PC-9 (cell line): ENCODE results near the gene HADHA. TPM values are rescaled to one million over a fixed set of nuclear protein-coding genes. Genes with fewer than 3 reads are reported as not detected.

Source experiments
- BruUV-seq: library from RNA; stranded (reverse); fragments of 400-500 nt; replicated peaks from 2 replicates; lab custom pipeline; 2021; lab: Mats Ljungman, UMichigan
- CTCF ChIA-PET: fragments of 300-600 bp; sonication (Branson Sonifier 250); formaldehyde crosslinking; loops from one replicate; lab custom pipeline; 2022; ENCODE audit warnings: antibody characterized with exemption; lab: Charles Lee
- POLR2A ChIA-PET: fragments of 300-600 bp; sonication (Branson Sonifier 250); formaldehyde crosslinking; loops from one replicate; lab custom pipeline; 2022; ENCODE audit warnings: antibody characterized with exemption; ENCODE audit not compliant: unreplicated experiment; lab: Charles Lee
- DNase-seq, 2 experiments: peaks; one replicate each; pipeline versions ENCODE4 v3.0.0 to v3.0.0-alpha.2; 2015 to 2022; ENCODE audit warnings: mixed read lengths in 1 of 2
- H2AFZ ChIP-seq: fragments of 200-600 bp; sonication (generic); 2 replicates; pipeline ENCODE4 v1.8.1; 2017; ENCODE audit warnings: antibody characterized with exemption
- H3F3A ChIP-seq: fragments of 200-600 bp; sonication (generic); 2 replicates; pipeline ENCODE4 v1.8.1; 2017; ENCODE audit warnings: antibody characterized with exemption, mild to moderate bottlenecking, low read depth; ENCODE audit not compliant: insufficient read depth
- H3K27ac ChIP-seq: fragments of 200-600 bp; sonication (generic); 2 replicates; pipeline ENCODE4 v1.6.1; 2016; ENCODE audit warnings: mixed run types
- H3K27me3 ChIP-seq: fragments of 200-600 bp; sonication (generic); 2 replicates; pipeline ENCODE4 v1.6.1; 2016; ENCODE audit warnings: low read depth, mixed run types; ENCODE audit not compliant: insufficient read depth
- H3K36me3 ChIP-seq: fragments of 200-600 bp; sonication (generic); 2 replicates; pipeline ENCODE4 v1.6.1; 2016; ENCODE audit warnings: low read depth, mixed run types
- H3K4me1 ChIP-seq: fragments of 200-600 bp; sonication (generic); replicated peaks from 2 replicates; pipeline ENCODE4 v1.6.1; 2016; ENCODE audit warnings: mixed run types; ENCODE audit not compliant: insufficient read depth
- H3K4me2 ChIP-seq: fragments of 200-600 bp; sonication (generic); 2 replicates; pipeline ENCODE4 v1.6.1; 2017; ENCODE audit warnings: mixed run types
- H3K4me3 ChIP-seq: fragments of 200-600 bp; sonication (generic); 2 replicates; pipeline ENCODE4 v1.6.1; 2016; ENCODE audit warnings: mixed run types
- H3K79me2 ChIP-seq: fragments of 200-600 bp; sonication (generic); 2 replicates; pipeline ENCODE4 v1.6.1; 2017; ENCODE audit warnings: low read depth, mixed run types
- H3K9me2 ChIP-seq: fragments of 200-600 bp; sonication (generic); 2 replicates; pipeline ENCODE4 v1.8.1; 2017; ENCODE audit warnings: mild to moderate bottlenecking; ENCODE audit not compliant: insufficient read depth
- H3K9me3 ChIP-seq: fragments of 200-600 bp; sonication (generic); 2 replicates; pipeline ENCODE4 v1.8.1; 2016; ENCODE audit warnings: low read depth; ENCODE audit not compliant: insufficient read depth
- H4K20me1 ChIP-seq: fragments of 200-600 bp; sonication (generic); 2 replicates; pipeline ENCODE4 v1.8.1; 2017; ENCODE audit not compliant: insufficient read depth
- EZH2 ChIP-seq: fragments of 200-600 bp; sonication (generic); IDR thresholded peaks from 2 replicates; pipeline ENCODE4 v1.8.0; 2017; ENCODE audit warnings: antibody characterized with exemption, low read depth
- intact Hi-C: fragments of 100-400 bp; cut with micrococcal nuclease; formaldehyde crosslinking; loops from one replicate; pipeline ENCODE4 v1.10.0; 2022; ENCODE audit not compliant: unreplicated experiment
- total RNA-seq: library from RNA; stranded (reverse); gene quantifications from 2 replicates; pipeline ENCODE4 v1.2.3, GENCODE V29; 2021
- TF ChIP-seq, protein P1 (sequence below): fragments of 200-600 bp; sonication (generic); conservative IDR thresholded peaks from 2 replicates; pipeline ENCODE4 v1.6.1; 2017; ENCODE audit warnings: mixed run types, antibody characterized with exemption, mild to moderate bottlenecking, moderate library complexity

Gene HADHA
- total RNA-seq, 1 experiment from 2014 or later: 129 TPM

- Histone ChIP-seq H2AFZ (no peak overlapping the region), H4K20me1 (no peaks in the 10 kb centered on the region; the same call in 1 of the 2 replicates), H3K27ac (no peak overlapping the region), H3K4me2 (no peak overlapping the region), H3K9me2 (no peaks in the 10 kb centered on the region), H3K4me1 (no peaks in the 10 kb centered on the region), H3F3A (no peaks in the 10 kb centered on the region; the same call in 1 of the 2 replicates), H3K27me3 (no peaks in the 10 kb centered on the region), H3K4me3 (no peak overlapping the region), H3K36me3 (peaks cover 48% of the 10 kb centered on the region), H3K79me2 (no peaks in the 10 kb centered on the region), H3K9me3 (no peaks in the 10 kb centered on the region)
- intact Hi-C loops: no loop called here
- ChIA-PET POLR2A (no interaction called here), CTCF (interaction anchor here (0.6 kb wide), 1 partner anchor 231 kb away, joined by 3 read pairs; no protein-coding TSS in a partner anchor)
- DNase-seq: no peak
- no peak for TF ChIP-seq EZH2
- TF ChIP-seq, protein P1, sequence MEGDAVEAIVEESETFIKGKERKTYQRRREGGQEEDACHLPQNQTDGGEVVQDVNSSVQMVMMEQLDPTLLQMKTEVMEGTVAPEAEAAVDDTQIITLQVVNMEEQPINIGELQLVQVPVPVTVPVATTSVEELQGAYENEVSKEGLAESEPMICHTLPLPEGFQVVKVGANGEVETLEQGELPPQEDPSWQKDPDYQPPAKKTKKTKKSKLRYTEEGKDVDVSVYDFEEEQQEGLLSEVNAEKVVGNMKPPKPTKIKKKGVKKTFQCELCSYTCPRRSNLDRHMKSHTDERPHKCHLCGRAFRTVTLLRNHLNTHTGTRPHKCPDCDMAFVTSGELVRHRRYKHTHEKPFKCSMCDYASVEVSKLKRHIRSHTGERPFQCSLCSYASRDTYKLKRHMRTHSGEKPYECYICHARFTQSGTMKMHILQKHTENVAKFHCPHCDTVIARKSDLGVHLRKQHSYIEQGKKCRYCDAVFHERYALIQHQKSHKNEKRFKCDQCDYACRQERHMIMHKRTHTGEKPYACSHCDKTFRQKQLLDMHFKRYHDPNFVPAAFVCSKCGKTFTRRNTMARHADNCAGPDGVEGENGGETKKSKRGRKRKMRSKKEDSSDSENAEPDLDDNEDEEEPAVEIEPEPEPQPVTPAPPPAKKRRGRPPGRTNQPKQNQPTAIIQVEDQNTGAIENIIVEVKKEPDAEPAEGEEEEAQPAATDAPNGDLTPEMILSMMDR: no peak
- BruUV-seq: no TSS peak
These were observed 14.8 kb downstream of the HADHA start for GRCh38 chr2:26229595-26229994.

DNA sequence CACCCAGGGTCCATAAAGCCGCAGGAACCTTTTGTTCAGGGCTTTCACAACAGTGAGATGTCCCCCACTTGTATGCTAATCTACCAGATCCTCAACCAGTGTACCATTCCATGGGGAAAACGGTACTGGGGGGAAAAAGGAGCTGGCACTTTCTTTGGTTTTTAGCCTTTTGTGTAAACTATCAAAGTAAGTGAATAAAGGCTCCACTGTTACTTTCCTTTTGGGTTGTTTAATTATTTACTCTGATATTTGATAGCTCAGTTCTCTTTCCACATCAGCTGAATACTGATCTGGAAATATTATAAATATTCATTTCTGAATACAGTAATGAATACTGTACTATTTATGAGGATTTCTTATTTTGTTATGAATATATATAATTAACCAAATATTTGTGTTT lies 20.3 kb downstream of the HADHA start:
- Histone ChIP-seq H4K20me1 (no peaks in the 10 kb centered on the region), H3K9me3 (no peaks in the 10 kb centered on the region), H3K4me1 (no peaks in the 10 kb centered on the region), H3K4me3 (no peak overlapping the region), H3K9me2 (no peaks in the 10 kb centered on the region), H2AFZ (no peak overlapping the region), H3K27ac (no peak overlapping the region), H3K79me2 (no peaks in the 10 kb centered on the region), H3K4me2 (no peak overlapping the region), H3K36me3 (peaks cover 30% of the 10 kb centered on the region; the same call in 1 of the 2 replicates), H3K27me3 (no peaks in the 10 kb centered on the region), H3F3A (no peaks in the 10 kb centered on the region)
- DNase-seq: no peak
- ChIA-PET CTCF (no interaction called here), POLR2A (interaction anchor here (0.6 kb wide), 1 partner anchor 239 kb away, joined by 3 read pairs; no protein-coding TSS in a partner anchor)
- intact Hi-C loops: no loop called here
- BruUV-seq: no TSS peak
- TF ChIP-seq EZH2: no peak
- TF ChIP-seq, protein P1: no peak

DNA sequence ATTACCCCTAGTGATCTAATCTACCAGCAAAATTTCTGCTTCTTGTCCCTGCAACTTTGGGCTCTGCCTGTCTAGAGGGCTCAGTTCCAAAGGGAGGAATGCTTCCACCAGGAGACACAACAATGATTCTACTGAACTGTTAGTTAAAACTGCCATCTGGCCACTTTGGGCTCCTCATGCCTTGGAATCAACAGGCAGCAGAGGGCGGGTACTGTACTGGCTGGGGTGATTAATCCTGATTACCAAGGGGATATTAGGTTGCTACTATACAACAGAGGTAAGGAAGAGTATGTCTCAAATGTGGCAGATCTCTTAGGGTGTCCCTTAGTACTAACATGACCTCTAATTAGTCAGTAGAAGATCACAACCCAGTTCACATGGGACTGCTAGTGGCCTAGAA lies 21.4 kb downstream of the HADHA start:
- CTCF ChIA-PET: no interaction called here
- Histone ChIP-seq H3K4me1 (no peaks in the 10 kb centered on the region), H4K20me1 (no peaks in the 10 kb centered on the region), H3K36me3 (peaks cover 23% of the 10 kb centered on the region), H3F3A (no peaks in the 10 kb centered on the region), H2AFZ (no peak overlapping the region), H3K4me3 (no peak overlapping the region), H3K9me3 (peaks cover 7% of the 10 kb centered on the region), H3K27me3 (no peaks in the 10 kb centered on the region), H3K27ac (no peak overlapping the region), H3K4me2 (no peak overlapping the region), H3K79me2 (no peaks in the 10 kb centered on the region), H3K9me2 (no peaks in the 10 kb centered on the region)
- POLR2A ChIA-PET: no interaction called here
- intact Hi-C loops: no loop called here
- no TSS peak for BruUV-seq
- TF ChIP-seq, protein P1: no peak
- TF ChIP-seq EZH2: no peak
- DNase-seq: no peak
